ENCODE results near the gene PRKCE. TPM values are rescaled to one million over a fixed set of nuclear protein-coding genes. Genes with fewer than 3 reads are reported as not detected.
A peak's percentile ranks its signal among the peaks of the same experiment; 100 is the strongest.

PRKCE gene
- total and polyA plus RNA-seq, 2 of the 8 experiments (the other 6 are each of a cell fraction or from before 2014, with no cell fraction given): 0.54 to 2.1 TPM

GRCh38 chr2:45614330-45614729 lies 37.1 kb upstream of the PRKCE start:
- DNase-seq (ENCODE audit: low read depth in 1 of 2, low spot score in 2 of 2): no peak
- Histone ChIP-seq H3K56ac (replicated peaks; ENCODE audit: insufficient read length, low read depth, low read length) (no peak overlapping the region), H3K9me3 (ENCODE audit: insufficient read depth in 2 of 2, low read depth in 1 of 2, low read length in 1 of 2) (no peaks in the 10 kb centered on the region), H4K20me1 (replicated peaks in 1 of 2; ENCODE audit: control insufficient read depth in 1 of 2, insufficient read depth in 2 of 2, low read length in 2 of 2) (no peaks in the 10 kb centered on the region), H3K14ac (ENCODE audit: insufficient read length) (no peak overlapping the region), H3K4ac (replicated peaks; ENCODE audit: insufficient read length, low read depth, low read length) (no peak overlapping the region), H2BK15ac (ENCODE audit: low read length) (no peak overlapping the region), H3K9ac (replicated peaks in 1 of 4; ENCODE audit: extremely low read depth in 1 of 4, low read depth in 3 of 4, low read length in 3 of 4) (no peak overlapping the region), H2BK12ac (ENCODE audit: low read depth, low read length) (peak overlapping the region; percentile 41; the same call in 1 of the 2 replicates), H2BK20ac (ENCODE audit: low read length) (no peak overlapping the region), H3K4me2 (ENCODE audit: insufficient read depth in 1 of 2, low read depth in 2 of 2, low read length in 2 of 2) (no peak overlapping the region), H4K91ac (replicated peaks; ENCODE audit: insufficient read length, low read length) (no peak overlapping the region), H3K79me1 (ENCODE audit: low read depth, low read length) (no peaks in the 10 kb centered on the region; the same call in 1 of the 2 replicates), H3K18ac (ENCODE audit: extremely low read depth, low read length) (no peak overlapping the region), H4K5ac (ENCODE audit: insufficient read length, low read depth, low read length) (no peak overlapping the region), H2BK120ac (replicated peaks; ENCODE audit: low read depth, low read length) (no peak overlapping the region), H4K8ac (ENCODE audit: extremely low read depth, insufficient read depth, low read length) (no peak overlapping the region), H3K23ac (ENCODE audit: insufficient read length) (no peak overlapping the region), H2BK5ac (ENCODE audit: low read depth, low read length) (no peak overlapping the region), H2AK5ac (ENCODE audit: low read depth, low read length) (no peak overlapping the region), H3K27ac (ENCODE audit: low read depth, low read length) (no peak overlapping the region), H3K36me3 (ENCODE audit: control insufficient read depth in 2 of 4, insufficient read depth in 4 of 4, low read length in 3 of 4) (no peaks in the 10 kb centered on the region), H3K23me2 (ENCODE audit: low read depth, low read length) (no peaks in the 10 kb centered on the region), H2AFZ (ENCODE audit: low read length) (no peak overlapping the region), H3K4me1 (replicated peaks in 1 of 4; ENCODE audit: control insufficient read depth in 3 of 4, insufficient read depth in 4 of 4, low read length in 3 of 4) (peaks cover 0 to 3% (median 0%) of the 10 kb centered on the region in 4 experiments; a peak in 1 of 7 replicates), H3K27me3 (replicated peaks in 1 of 4; ENCODE audit: control insufficient read depth in 3 of 4, extremely low read depth in 1 of 4, insufficient read depth in 3 of 4, low read length in 3 of 4) (no peaks in the 10 kb centered on the region), H3K79me2 (ENCODE audit: control insufficient read depth in 1 of 2, insufficient read depth in 2 of 2, low read length in 2 of 2) (peaks cover 0 to 11% of the 10 kb centered on the region in 2 experiments; a peak in 2 of 4 replicates), H3K4me3 (ENCODE audit: extremely low read depth in 1 of 4, insufficient read depth in 2 of 4, low read depth in 3 of 4, low read length in 4 of 4) (no peak overlapping the region)
- ChIA-PET POLR2A (ENCODE audit: partially characterized antibody) (no interaction called here), CTCF (ENCODE audit: partially characterized antibody) (interaction anchor here (0.6 to 1.3 kb wide), 4 partner anchors 13 to 679 kb away, joined by 3 to 4 read pairs (median 3); no protein-coding TSS in a partner anchor)
- FAIRE-seq: no peak
- WGBS, 2 experiments (ENCODE audit: extremely low coverage in 1 of 2, insufficient coverage in 1 of 2, insufficient read length in 1 of 2, insufficient replicate concordance in 2 of 2, low coverage in 1 of 2, low lambda C conversion rate in 2 of 2, missing lambda C conversion rate in 1 of 2): 95% methylated on average over 1 of the region's 1 CpG; no CpG with 5 or more reads in 1 of the 2 experiments
- TF ChIP-seq SUZ12 (IDR thresholded peaks at IDR 0.05; ENCODE audit: low read length) (no peak), TAF7 (optimal IDR thresholded peaks at IDR 0.05; ENCODE audit: borderline replicate concordance, low read depth, low read length) (no peak), SRF (IDR thresholded peaks at IDR 0.05; ENCODE audit: low read depth, low read length) (no peak), JUND (IDR thresholded peaks at IDR 0.05; ENCODE audit: low read length) (no peak), KDM1A (IDR thresholded peaks at IDR 0.05; ENCODE audit: borderline replicate concordance, low read length) (no peak), SP2 (IDR thresholded peaks at IDR 0.05; ENCODE audit: low read length) (no peak), CTBP2 (IDR thresholded peaks at IDR 0.05; ENCODE audit: borderline replicate concordance, insufficient read depth, insufficient read length, low read length) (no peak), MAFK (IDR thresholded peaks at IDR 0.05; ENCODE audit: low read depth, low read length) (no peak)
